A673 (cell line): ENCODE measurements around the gene NCK1.

Experiments
- CTCF ChIP-seq: fragments of 300-800, 200-600 bp; sonication (generic); conservative IDR thresholded peaks from 2 replicates; pipeline ENCODE4 v1.5.1; 2017; ENCODE audit warnings: low read depth, mild to moderate bottlenecking, antibody characterized with exemption, low read length, moderate library complexity, mixed read lengths
- EZH2 ChIP-seq: fragments of 200-600 bp; sonication (generic); IDR thresholded peaks from 2 replicates; pipeline ENCODE4 v1.6.1; 2017; ENCODE audit warnings: borderline replicate concordance, low read depth, mild to moderate bottlenecking, mixed read lengths, antibody characterized with exemption, low read length; ENCODE audit not compliant: poor library complexity, severe bottlenecking

GRCh38 chr3:136818191-136818768, 43.7 kb upstream of the NCK1 start:
- TF ChIP-seq CTCF (no peak), EZH2 (no peak)
